Neutrophil (primary cell): ENCODE measurements around the gene INPP5F.

Experiments used
- H3K27ac ChIP-seq: fragments of 200-600 bp; sonication (generic); 2 replicates; pipeline ENCODE4 v1.5.1; 2016; ENCODE audit warnings: mild to moderate bottlenecking, moderate library complexity
- H3K27me3 ChIP-seq: fragments of 200-600 bp; sonication (generic); 2 replicates; pipeline ENCODE4 v1.6.0; 2016; ENCODE audit warnings: mild to moderate bottlenecking
- H3K36me3 ChIP-seq: fragments of 200-600 bp; sonication (generic); 2 replicates; pipeline ENCODE4 v1.5.1; 2017
- H3K4me1 ChIP-seq, 2 experiments: fragments of 200-600 bp in 1 of 2; sonication (generic) in 1 of 2; 1 replicate in 1 of 2; 2 replicates in 1 of 2; pipeline versions ENCODE4 v1.5.1 to v1.6.1; 2013 to 2016; ENCODE audit warnings: low read depth in 1 of 2, low read length in 1 of 2, mild to moderate bottlenecking in 1 of 2, moderate library complexity in 1 of 2; ENCODE audit not compliant: control insufficient read depth in 1 of 2, insufficient read depth in 1 of 2
- H3K4me3 ChIP-seq, 2 experiments: fragments of 200-600 bp in 1 of 2; sonication (generic) in 1 of 2; 1 replicate in 1 of 2; 2 replicates in 1 of 2; pipeline ENCODE4 v1.5.1; 2013 to 2016; ENCODE audit warnings: low read depth in 1 of 2, low read length in 1 of 2, mild to moderate bottlenecking in 1 of 2, moderate library complexity in 1 of 2
- H3K9me3 ChIP-seq: fragments of 200-600 bp; sonication (generic); 2 replicates; pipeline ENCODE4 v1.5.1; 2016
- TF ChIP-seq, protein P1 (sequence below): fragments of 200-600 bp; sonication (generic); IDR thresholded peaks from 2 replicates; pipeline ENCODE4 v1.5.1; 2016; ENCODE audit warnings: antibody characterized with exemption

INPP5F gene

GRCh38 chr10:119753309-119753708 lies 27.5 kb downstream of the INPP5F start:
- no peaks in the 10 kb centered on the region for H3K36me3 ChIP-seq
- H3K27me3 ChIP-seq = no peaks in the 10 kb centered on the region
- no peak overlapping the region for H3K27ac ChIP-seq
- H3K4me3 ChIP-seq = no peak overlapping the region
- H3K4me1 ChIP-seq = no peaks in the 10 kb centered on the region
- no peaks in the 10 kb centered on the region for H3K9me3 ChIP-seq
- TF ChIP-seq, protein P1, sequence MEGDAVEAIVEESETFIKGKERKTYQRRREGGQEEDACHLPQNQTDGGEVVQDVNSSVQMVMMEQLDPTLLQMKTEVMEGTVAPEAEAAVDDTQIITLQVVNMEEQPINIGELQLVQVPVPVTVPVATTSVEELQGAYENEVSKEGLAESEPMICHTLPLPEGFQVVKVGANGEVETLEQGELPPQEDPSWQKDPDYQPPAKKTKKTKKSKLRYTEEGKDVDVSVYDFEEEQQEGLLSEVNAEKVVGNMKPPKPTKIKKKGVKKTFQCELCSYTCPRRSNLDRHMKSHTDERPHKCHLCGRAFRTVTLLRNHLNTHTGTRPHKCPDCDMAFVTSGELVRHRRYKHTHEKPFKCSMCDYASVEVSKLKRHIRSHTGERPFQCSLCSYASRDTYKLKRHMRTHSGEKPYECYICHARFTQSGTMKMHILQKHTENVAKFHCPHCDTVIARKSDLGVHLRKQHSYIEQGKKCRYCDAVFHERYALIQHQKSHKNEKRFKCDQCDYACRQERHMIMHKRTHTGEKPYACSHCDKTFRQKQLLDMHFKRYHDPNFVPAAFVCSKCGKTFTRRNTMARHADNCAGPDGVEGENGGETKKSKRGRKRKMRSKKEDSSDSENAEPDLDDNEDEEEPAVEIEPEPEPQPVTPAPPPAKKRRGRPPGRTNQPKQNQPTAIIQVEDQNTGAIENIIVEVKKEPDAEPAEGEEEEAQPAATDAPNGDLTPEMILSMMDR = no peak

- TF ChIP-seq, protein P1 = no peak
- Histone ChIP-seq H3K27me3 (no peaks in the 10 kb centered on the region), H3K4me3 (no peak overlapping the region)
Measured at GRCh38 chr10:119754085-119754484, 28.2 kb downstream of the INPP5F start.

GRCh38 chr10:119754936-119755335 lies 29.1 kb downstream of the INPP5F start:
- no peaks in the 10 kb centered on the region for H3K27me3 ChIP-seq
- TF ChIP-seq, protein P1 = no peak
- H3K4me1 ChIP-seq = no peaks in the 10 kb centered on the region
- no peak overlapping the region for H3K4me3 ChIP-seq
- H3K27ac ChIP-seq = no peak overlapping the region
- no peaks in the 10 kb centered on the region for H3K9me3 ChIP-seq
- no peaks in the 10 kb centered on the region for H3K36me3 ChIP-seq

More at GRCh38 chr10:119754085-119754484, 28.2 kb downstream of the INPP5F start:
- no peaks in the 10 kb centered on the region for H3K36me3 ChIP-seq
- H3K4me1 ChIP-seq = no peaks in the 10 kb centered on the region
- H3K27ac ChIP-seq = no peak overlapping the region
- H3K9me3 ChIP-seq = no peaks in the 10 kb centered on the region

GRCh38 chr10:119755446-119755845 lies 29.6 kb downstream of the INPP5F start:
- Histone ChIP-seq H3K4me1 (no peaks in the 10 kb centered on the region), H3K36me3 (no peaks in the 10 kb centered on the region), H3K4me3 (no peak overlapping the region), H3K9me3 (no peaks in the 10 kb centered on the region), H3K27me3 (no peaks in the 10 kb centered on the region), H3K27ac (no peak overlapping the region)
- TF ChIP-seq, protein P1 = no peak

GRCh38 chr10:119758448-119759195 lies 32.8 kb downstream of the INPP5F start:
- H3K36me3 ChIP-seq = no peaks in the 10 kb centered on the region
- TF ChIP-seq, protein P1 = no peak
- no peaks in the 10 kb centered on the region for H3K4me1 ChIP-seq
- no peaks in the 10 kb centered on the region for H3K9me3 ChIP-seq
- no peak overlapping the region for H3K4me3 ChIP-seq
- no peaks in the 10 kb centered on the region for H3K27me3 ChIP-seq
- no peak overlapping the region for H3K27ac ChIP-seq
